Activated naive CD4-positive, alpha-beta T cell treated with anti-CD3 and anti-CD28 coated beads, Interleukin-2, amount 50 U/mL, for 16 hours (primary cell): ENCODE results near the gene RGPD6.
"Not testable (repeated sequence)": the region's sequence is repeated elsewhere in the genome, so short reads cannot be mapped to it uniquely, and the experiment has no call there.

ENCODE experiments used
- DNase-seq: peaks from one replicate; pipeline ENCODE4 v3.0.0-alpha.2; 2020

Gene RGPD6

DNA sequence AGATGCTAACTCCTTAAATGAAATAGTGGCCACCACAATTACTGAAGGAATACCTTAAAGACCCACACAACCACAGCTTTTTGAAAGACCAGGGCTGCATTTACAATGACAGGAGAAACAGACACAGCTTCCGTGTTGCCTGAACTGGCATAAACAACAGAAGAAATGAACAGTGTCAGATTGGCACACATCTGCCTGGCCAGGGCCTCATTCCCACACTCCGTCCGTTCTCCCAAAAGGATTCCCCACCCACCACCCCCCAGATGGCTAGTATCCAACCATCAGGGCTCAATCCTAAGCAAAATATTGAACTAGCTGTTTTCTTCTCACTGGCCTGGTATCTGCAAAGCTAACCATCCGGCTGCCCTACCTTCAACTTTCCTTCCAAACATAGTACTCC, 96.9 kb downstream of the RGPD6 start:
- DNase-seq, result not testable (repeated sequence)

- DNase-seq, result not testable (repeated sequence)
Measured at GRCh38 chr2:110477370-110477769, 99.7 kb downstream of the RGPD6 start.

DNA sequence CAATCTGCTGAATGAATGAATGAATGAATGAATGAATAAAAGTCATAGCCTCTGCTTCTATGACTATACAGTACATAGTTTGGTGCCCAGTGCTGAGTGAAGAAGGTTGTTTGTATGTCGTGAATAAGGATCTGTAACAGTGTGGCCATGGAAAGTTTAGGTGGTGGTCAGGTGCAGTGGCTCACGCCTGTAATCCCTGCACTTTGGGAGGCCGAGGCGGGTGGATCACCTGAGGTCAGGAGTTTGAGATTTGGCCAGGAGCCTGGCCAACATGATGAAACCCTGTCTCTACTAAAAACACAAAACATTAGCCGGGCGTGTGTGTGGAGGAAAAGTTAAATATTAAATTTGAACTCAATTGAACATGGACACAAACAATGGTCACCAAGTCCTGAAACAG, 100.1 kb downstream of the RGPD6 start:
- DNase-seq, result not testable (repeated sequence)

DNA sequence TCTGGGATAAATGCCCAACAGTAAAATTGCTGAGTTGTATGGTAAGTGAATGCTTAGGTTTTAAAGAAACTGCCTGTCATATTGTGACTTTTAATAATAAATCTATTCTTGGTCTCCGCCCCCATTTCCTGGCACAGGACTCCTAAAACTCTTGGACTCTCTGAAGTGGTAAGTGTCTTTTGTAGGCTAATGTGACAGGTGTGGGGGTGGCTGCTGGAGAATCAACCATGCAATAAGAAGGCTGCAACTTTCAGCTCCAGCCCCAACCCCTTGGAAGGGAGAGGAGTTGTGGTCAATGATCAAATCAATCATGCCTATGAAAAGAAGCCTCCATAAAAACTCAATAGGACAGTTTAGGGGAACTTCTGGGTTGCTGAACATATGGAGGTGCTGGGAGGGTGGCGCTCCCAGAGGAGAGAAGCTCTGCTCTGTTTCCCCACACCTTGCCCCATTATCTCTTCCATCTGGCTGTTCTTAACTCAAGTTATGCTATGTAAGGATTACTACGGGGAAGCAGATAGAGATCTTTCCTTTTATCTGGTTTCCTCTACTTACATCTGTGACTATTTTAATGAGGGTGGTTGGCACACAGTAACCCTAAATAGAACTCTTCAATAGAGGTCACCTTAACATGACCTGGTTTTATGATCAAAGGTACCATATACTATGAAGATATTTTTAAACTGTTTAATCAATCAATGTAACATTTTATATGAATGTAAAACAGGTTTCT, 101.2 kb downstream of the RGPD6 start:
- DNase-seq, result not testable (repeated sequence)

GRCh38 chr2:110474898-110475297, 102.1 kb downstream of the RGPD6 start:
- DNase-seq, result not testable (repeated sequence)

DNA sequence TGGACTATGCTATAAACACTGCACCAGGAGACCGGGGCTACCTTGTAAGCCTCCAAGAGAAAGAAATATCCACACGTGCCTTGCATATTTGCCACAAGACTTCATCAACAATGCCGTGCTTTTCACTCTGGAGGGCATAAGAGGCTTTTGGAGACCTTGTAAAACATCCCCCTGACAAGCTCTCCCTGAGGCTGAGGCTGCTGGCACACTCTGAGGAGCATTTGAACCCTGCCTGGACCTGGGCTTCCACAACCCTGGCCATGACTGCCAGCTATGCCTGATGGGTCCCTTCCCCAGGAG, 104.0 kb downstream of the RGPD6 start:
- not testable (repeated sequence) for DNase-seq

DNA sequence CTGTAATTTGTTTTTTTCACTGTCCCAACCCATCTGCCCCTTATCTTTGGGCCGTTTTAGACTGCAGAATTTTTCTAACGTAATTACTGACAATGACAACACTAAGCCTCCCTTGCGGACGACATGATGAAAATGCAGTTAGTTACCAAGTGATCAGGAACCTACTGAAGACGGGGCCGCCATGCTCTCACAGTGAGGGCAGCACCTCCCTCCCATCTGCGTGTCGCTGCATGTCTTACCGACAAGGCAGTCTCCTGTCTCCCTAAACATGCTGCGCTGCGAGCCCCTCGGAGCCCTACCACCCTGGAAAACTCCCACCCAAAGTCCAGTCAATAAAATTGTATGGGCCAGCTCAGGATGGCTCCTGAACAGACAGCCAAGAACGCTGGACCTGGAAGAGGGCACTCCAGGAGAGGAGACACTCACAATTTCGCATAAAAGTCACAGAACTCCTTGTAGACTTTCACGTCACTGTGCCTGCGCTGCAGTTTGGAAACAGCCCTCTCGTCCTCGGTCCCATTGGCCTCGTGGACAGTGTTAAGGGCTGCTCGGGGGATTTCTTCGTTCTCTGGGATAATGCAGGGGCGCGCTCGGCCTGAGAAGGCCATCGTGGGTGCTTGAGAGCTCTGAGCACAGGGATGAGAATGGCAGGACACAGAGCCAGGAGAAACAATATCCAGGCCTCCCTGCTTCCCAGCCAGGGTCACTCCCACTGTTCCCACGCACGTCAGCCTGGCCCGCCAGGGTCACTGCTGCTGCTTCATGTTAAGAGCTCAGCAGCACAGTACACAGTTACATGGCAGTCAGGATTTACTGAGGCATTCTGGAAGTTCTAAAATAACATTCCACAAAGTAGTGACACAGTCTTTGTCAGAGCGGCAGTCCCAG, 104.6 kb downstream of the RGPD6 start, which contains the start of gene LIMS4:
Gene LIMS4, minus strand, starts transcription at position 646 of the 888 bp plus-strand sequence. Its CDS starts 38 bp downstream, at position 608.
- not testable (repeated sequence) for DNase-seq

- DNase-seq, result not testable (repeated sequence)
Measured at GRCh38 chr2:110468921-110469320, 108.1 kb downstream of the RGPD6 start.

DNA sequence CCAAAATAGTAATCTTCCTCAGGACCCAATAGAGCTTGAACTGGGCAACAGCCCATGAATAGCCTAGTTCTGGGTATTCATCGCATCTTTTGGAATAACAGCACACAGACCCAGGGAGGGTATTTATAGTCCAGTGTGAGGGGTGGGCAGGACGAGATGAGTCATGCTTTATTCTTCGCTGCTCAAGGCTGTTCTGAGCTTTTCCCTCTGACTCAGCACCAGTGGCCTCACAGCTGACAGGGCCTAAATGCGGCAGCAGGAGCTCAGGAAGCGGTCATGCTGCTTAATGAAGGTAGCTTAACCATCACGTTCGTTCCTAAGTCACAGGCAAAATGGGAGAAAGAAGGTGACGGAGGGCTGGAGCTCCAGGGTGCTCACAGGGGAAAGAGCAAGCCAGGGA, 111.7 kb downstream of the RGPD6 start:
- not testable (repeated sequence) for DNase-seq
